Measurements from ENCODE around the gene PNPLA7. TPM values are rescaled to one million over a fixed set of nuclear protein-coding genes. Genes with fewer than 3 reads are reported as not detected.
"Not testable (repeated sequence)": the region's sequence is repeated elsewhere in the genome, so short reads cannot be mapped to it uniquely, and the experiment has no call there.

The PNPLA7 gene
- total RNA-seq: under 0.01 and 0.06 TPM in 2 replicates

DNA sequence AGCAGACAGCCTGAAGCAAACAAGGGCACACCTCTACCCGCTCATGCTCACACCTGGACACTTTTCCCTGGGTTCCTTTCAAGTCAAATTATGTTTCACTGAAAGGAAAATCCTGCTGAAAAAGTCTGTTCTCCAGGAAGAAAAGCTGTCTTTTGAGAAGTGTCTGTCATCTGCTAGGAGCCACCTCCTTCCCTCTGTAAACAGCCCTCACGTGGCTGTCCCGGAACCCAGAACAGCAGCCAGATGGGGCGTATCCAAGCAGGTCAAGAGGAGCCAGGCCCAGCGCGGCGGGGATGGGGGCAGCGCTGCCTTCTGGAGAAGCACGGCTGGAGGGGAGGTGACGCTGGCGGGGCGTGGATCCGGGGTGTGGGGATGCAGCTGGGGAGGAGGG, at the start of gene PNPLA7:
TSS of gene PNPLA7 (minus strand) at position 172 of the 391 bp plus-strand sequence. CDS start 205 bp downstream, outside the sequence.
- DNase-seq (ENCODE audit: low read depth): no peak
- H3K4me3 ChIP-seq (ENCODE audit: low read depth, low read length): peak within 1 kb of the TSS; percentile 67
- TF ChIP-seq, protein P1, sequence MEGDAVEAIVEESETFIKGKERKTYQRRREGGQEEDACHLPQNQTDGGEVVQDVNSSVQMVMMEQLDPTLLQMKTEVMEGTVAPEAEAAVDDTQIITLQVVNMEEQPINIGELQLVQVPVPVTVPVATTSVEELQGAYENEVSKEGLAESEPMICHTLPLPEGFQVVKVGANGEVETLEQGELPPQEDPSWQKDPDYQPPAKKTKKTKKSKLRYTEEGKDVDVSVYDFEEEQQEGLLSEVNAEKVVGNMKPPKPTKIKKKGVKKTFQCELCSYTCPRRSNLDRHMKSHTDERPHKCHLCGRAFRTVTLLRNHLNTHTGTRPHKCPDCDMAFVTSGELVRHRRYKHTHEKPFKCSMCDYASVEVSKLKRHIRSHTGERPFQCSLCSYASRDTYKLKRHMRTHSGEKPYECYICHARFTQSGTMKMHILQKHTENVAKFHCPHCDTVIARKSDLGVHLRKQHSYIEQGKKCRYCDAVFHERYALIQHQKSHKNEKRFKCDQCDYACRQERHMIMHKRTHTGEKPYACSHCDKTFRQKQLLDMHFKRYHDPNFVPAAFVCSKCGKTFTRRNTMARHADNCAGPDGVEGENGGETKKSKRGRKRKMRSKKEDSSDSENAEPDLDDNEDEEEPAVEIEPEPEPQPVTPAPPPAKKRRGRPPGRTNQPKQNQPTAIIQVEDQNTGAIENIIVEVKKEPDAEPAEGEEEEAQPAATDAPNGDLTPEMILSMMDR (conservative IDR thresholded peaks at IDR 0.05; ENCODE audit: low read depth, low read length): no peak

DNA sequence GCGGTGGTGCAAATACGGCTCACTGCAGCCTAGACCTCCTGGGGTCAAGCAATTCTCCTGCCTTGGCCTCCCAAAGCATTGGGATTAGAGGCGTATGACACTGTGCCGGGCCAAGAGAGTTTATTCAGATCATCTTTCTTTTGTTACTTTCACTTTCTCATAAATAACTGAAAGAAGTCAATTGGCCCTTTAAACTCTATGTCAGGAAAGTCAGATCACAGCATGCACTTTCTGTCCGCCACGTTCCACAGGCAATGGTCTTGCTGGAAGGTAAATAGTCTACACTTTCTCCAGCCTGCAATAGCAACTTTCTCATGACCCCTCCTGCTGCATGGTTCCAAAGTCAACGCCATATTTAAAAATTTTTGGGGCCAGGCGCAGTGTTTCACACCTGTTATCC, 48.7 kb upstream of the PNPLA7 start:
- TF ChIP-seq, protein P1 (conservative IDR thresholded peaks at IDR 0.05; ENCODE audit: low read depth, low read length): no peak
- no peak overlapping the region for H3K4me3 ChIP-seq (ENCODE audit: low read depth, low read length)
- no peak for DNase-seq (ENCODE audit: low read depth)

DNA sequence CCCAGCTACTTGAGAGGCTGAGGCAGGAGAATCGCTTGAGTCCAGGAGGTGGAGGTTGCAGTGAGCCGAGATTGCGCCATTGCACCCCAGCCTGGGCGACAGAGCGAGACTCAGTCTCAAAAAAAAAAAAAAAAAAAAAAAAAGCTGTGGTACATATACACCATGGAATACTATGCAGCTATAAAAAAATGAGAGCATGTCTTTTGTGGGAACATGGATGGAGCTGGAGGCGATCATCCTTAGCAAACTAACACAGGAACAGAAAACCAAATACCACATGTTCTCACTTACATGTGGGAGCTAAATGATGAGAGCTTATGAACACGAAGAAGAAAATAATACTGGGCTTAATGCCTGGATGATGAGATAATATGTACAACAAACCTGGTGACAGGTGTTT, 46.4 kb upstream of the PNPLA7 start:
- H3K4me3 ChIP-seq (ENCODE audit: low read depth, low read length); DNase-seq (ENCODE audit: low read depth): not testable (repeated sequence)

DNA sequence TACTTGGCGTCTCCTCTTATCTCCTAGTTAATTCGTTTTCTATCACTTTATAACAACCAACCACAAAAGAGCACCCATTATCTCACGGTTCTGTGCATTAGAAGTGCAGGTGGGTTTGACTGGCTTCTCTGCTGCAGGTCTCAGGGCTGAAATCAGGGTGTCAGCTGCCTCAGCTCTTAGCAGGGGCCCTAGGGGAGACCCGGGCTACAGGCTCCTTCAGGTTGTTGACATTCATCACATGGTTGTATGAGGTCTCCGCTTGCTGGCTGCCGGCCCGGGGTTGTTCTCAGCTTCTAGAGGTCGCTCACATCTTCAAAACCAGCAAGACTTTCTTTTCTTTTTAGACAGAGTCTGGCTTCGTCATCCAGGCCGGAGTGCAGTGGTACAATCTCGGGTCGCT, 43.0 kb upstream of the PNPLA7 start:
- H3K4me3 ChIP-seq (ENCODE audit: low read depth, low read length): no peak overlapping the region
- TF ChIP-seq, protein P1 (conservative IDR thresholded peaks at IDR 0.05; ENCODE audit: low read depth, low read length): no peak
- DNase-seq (ENCODE audit: low read depth): no peak

DNA sequence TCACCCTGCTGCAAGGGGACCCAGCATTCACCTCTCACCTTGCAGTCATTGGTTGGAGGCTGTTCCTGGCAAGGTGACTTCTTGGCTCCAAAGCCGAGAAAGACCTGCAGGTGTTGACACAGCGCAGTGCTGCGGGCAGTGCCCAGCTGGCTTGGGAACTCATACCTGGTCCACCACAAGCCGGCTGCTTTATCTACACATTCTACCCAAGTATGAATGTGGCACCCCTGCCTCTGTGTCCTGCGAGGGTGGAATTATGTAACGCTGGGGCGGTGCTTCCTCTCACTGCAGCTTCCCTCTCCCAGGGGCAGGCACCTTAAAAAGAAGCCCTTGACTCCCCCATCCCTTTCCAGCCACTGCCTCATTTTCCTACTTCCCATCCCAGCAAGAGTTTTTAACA, 42.6 kb upstream of the PNPLA7 start:
- TF ChIP-seq, protein P1 (conservative IDR thresholded peaks at IDR 0.05; ENCODE audit: low read depth, low read length): no peak
- H3K4me3 ChIP-seq (ENCODE audit: low read depth, low read length): no peak overlapping the region
- DNase-seq (ENCODE audit: low read depth): no peak

DNA sequence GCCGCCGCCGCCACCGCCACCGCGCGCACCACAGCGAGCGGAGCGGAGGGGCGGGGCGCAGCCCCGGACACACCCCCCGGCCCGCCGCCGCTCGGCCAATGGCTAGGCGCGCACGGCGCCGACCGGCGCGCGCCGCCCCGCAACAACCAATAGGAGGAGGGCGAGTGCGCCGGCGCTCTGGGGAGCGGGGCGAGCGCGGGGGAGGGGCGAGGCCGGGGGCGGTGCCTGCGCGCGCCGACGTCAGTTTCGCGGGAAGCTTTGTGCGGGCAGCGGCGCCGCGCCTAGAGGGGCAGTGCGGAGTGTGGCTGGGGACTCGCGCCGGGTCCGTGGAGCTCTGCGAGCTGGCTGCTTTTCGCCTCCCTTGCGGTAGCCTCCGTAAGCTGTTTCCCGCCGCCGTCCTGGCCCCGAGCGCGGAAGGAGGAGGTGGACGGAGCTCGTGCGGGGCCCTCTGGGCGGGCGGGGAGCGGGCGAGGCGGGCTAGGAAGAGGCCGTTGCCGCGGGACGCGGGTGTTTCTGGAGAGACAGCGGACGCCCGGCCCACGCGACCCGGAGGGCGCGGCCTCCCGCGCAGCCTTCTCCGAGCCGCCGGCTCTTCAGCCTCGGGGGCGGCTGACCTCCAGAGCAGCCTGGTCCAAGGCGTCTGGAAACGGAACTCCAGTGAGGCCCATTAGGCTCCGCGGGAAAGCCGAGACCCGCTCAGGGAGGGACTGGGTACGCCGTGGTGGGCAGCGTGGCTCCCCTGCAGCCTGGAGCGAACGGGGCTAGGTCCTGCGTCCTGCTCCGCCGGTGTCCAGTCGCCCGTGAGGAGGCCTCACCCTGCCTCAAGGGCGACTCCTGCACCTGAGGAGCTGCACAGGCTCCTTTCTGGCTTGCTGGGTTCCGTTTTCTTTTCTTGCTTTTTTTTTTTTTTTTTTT, 40.5 kb upstream of the PNPLA7 start, which contains the start of gene ZMYND19:
TSS of gene ZMYND19 (minus strand) at position 44 of the 915 bp plus-strand sequence. CDS start 249 bp downstream, outside the sequence.
- H3K4me3 ChIP-seq (ENCODE audit: low read depth, low read length): peak within 1 kb of the TSS; percentile 87
- no peak for DNase-seq (ENCODE audit: low read depth)
- TF ChIP-seq, protein P1 (conservative IDR thresholded peaks at IDR 0.05; ENCODE audit: low read depth, low read length): peak; percentile 7

DNA sequence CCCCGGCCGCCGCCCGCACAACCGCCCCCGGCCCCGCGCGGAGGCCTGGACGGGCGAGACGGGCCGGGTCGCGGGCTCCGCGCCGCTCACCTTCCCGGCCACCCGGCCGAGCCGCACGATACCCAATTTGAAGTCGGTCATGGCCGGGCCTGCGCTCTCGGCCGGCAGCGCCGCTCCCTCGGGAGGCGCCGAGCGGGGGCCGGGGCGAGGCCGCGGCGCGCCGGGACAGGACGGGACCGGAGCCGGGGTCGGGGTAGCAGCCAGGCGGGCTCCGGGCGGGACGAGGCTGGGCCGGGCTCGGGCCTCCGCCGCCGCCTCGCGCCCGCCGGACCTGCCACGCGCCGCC, 39.9 kb upstream of the PNPLA7 start:
- DNase-seq (ENCODE audit: low read depth): no peak
- H3K4me3 ChIP-seq (ENCODE audit: low read depth, low read length): peak overlapping the region; percentile 74
- TF ChIP-seq, protein P1 (conservative IDR thresholded peaks at IDR 0.05; ENCODE audit: low read depth, low read length): no peak

Measured in epithelial cell of proximal tubule (primary cell).